Measurements from ENCODE around the gene CHST5. TPM values are rescaled to one million over a fixed set of nuclear protein-coding genes. Genes with fewer than 3 reads are reported as not detected.
"Not testable (repeated sequence)": the region's sequence is repeated elsewhere in the genome, so short reads cannot be mapped to it uniquely, and the experiment has no call there.

Gene CHST5
- total RNA-seq, 1 donor from 2014 or later: not detected

DNA sequence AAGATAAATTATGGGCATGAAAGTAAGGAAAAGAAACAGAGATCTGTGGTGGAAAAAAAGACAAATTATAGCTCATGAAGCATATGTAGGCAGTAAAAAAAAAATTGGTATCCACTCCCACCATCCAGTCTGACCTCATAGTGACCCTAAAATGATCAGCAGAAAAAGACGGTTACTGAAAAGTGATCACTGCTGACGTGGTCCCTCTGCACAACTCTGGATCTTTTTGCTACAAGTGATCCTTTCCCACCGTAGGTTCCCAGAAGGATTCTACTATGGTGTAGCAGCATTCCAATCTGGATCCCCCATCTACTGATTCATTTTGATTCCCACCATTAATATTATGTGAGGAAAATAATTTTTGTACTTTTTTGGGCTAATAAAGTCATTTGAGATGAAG lies 29.8 kb downstream of the CHST5 start:
- no peak for TF ChIP-seq CTCF (IDR thresholded peaks at IDR 0.05; ENCODE audit: insufficient read depth, low read length, poor library complexity, severe bottlenecking)
- no peaks in the 10 kb centered on the region for H3K27me3 ChIP-seq (ENCODE audit: control insufficient read depth, insufficient read depth, low read length)

GRCh38 chr16:75503801-75504200 lies 32.1 kb downstream of the CHST5 start:
- TF ChIP-seq CTCF (IDR thresholded peaks at IDR 0.05; ENCODE audit: insufficient read depth, low read length, poor library complexity, severe bottlenecking): no peak

More for the DNA sequence above, 29.8 kb downstream of the CHST5 start:
- Histone ChIP-seq H3K36me3 (ENCODE audit: control insufficient read depth, insufficient read depth, low read length) (no peaks in the 10 kb centered on the region), H3K4me3 (ENCODE audit: low read depth, low read length) (no peak overlapping the region)
- DNase-seq (ENCODE audit: low read depth): no peak

DNA sequence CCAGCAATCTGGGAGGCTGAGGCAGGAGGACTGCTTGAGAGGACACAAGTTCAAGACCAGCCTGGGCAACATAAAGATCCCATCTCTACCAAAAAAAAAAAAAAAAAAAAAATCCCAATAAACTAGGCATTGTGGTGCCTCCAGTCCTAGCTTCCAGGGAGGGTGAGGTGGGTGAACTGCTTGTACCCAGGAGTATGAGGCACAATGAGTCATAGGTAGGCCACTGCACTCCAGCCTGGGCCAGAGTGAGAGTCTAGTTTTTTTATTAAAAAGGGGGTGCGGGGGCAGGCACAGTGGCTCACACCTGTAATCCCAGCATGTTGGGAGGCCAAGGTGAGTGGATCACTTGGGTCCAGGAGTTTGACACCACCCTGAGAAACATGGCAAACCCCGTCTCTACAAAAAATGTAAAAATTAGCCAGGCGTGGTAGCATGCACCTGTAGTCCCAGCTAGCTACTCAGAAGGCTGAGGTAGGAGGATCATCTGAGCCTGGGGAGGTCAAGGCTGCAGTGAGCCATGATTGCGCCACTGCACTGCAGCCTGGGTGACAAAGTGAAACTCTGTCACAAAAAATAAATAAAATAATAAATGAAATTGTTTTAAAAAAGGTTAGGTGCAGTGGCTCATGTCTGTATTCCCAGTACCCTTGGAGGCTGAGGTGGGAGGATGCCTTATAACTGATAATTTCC lies 32.8 kb downstream of the CHST5 start:
- no peak for DNase-seq (ENCODE audit: low read depth)
- Histone ChIP-seq H3K27me3 (ENCODE audit: control insufficient read depth, insufficient read depth, low read length) (no peaks in the 10 kb centered on the region), H3K36me3 (ENCODE audit: control insufficient read depth, insufficient read depth, low read length) (no peaks in the 10 kb centered on the region), H3K4me3 (ENCODE audit: low read depth, low read length) (no peak overlapping the region)
- no peak for TF ChIP-seq CTCF (IDR thresholded peaks at IDR 0.05; ENCODE audit: insufficient read depth, low read length, poor library complexity, severe bottlenecking)

More at GRCh38 chr16:75503801-75504200, 32.1 kb downstream of the CHST5 start:
- Histone ChIP-seq H3K36me3 (ENCODE audit: control insufficient read depth, insufficient read depth, low read length) (no peaks in the 10 kb centered on the region), H3K4me3 (ENCODE audit: low read depth, low read length) (no peak overlapping the region), H3K27me3 (ENCODE audit: control insufficient read depth, insufficient read depth, low read length) (no peaks in the 10 kb centered on the region)
- DNase-seq (ENCODE audit: low read depth): no peak

DNA sequence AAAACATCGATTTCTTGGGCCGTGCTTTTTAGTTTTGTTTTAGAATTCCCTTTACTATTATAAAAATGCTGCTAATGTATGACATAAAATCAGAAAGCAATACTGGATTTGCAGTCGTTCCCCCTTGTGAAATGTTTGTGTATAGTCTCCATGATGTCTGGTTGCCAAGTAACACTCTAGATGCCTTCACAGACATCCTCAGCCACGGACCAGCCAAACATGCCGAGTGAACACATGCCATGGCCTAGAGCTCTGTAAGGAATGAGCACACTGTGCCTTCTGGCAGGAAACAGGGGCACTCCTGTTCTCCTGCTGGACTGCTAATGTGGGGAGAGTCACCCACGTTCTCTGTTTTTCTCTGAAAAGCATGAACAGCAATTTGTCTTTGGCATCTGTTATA lies 34.1 kb downstream of the CHST5 start:
- not testable (repeated sequence) for H3K36me3 ChIP-seq (ENCODE audit: control insufficient read depth, insufficient read depth, low read length); DNase-seq (ENCODE audit: low read depth); H3K4me3 ChIP-seq (ENCODE audit: low read depth, low read length); H3K27me3 ChIP-seq (ENCODE audit: control insufficient read depth, insufficient read depth, low read length)

GRCh38 chr16:75501359-75501758 lies 34.5 kb downstream of the CHST5 start:
- no peak for DNase-seq (ENCODE audit: low read depth)
- TF ChIP-seq CTCF (IDR thresholded peaks at IDR 0.05; ENCODE audit: insufficient read depth, low read length, poor library complexity, severe bottlenecking): no peak
- Histone ChIP-seq H3K4me3 (ENCODE audit: low read depth, low read length) (no peak overlapping the region), H3K36me3 (ENCODE audit: control insufficient read depth, insufficient read depth, low read length) (no peaks in the 10 kb centered on the region), H3K27me3 (ENCODE audit: control insufficient read depth, insufficient read depth, low read length) (no peaks in the 10 kb centered on the region)

GRCh38 chr16:75498605-75499322 lies 37.1 kb downstream of the CHST5 start:
- not testable (repeated sequence) for H3K4me3 ChIP-seq (ENCODE audit: low read depth, low read length); DNase-seq (ENCODE audit: low read depth); H3K27me3 ChIP-seq (ENCODE audit: control insufficient read depth, insufficient read depth, low read length); H3K36me3 ChIP-seq (ENCODE audit: control insufficient read depth, insufficient read depth, low read length)

Measured in kidney epithelial cell (primary cell).